SIG-M5 treated with dmso at 0.1 percent for 504 hours (cell line): Measurements from ENCODE around the gene SLC51B.
"Not testable (repeated sequence)": the region's sequence is repeated elsewhere in the genome, so short reads cannot be mapped to it uniquely, and the experiment has no call there.

ENCODE experiments used
- DNase-seq: peaks from one replicate; lab custom pipeline; 2025; ENCODE audit not compliant: unreplicated experiment; lab: John Stamatoyannopoulos, UW

The SLC51B gene

DNA sequence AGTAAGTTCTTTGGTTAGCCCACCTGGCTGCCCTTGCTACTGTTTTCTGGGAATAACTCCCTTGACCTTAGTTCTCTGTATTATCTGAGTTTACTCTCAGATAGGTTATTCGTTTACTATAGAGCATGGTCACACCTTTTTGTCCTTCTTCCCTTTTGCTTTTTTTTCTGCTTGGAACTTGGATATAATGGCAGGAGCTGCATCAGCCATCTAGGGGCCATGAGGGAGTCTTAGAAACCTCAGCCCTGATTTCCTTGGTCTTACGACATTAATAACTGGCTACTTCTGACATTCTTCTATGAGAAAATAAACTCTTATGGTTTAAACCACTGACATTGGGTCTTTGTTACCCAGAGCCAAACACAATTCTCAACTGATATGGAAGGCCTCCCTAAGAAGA is 3.4 kb upstream of the SLC51B start:
- no peak for DNase-seq

- DNase-seq: no peak
These were observed 2.3 kb upstream of the SLC51B start for GRCh38 chr15:65042776-65043327.

- DNase-seq: not testable (repeated sequence)
These were observed 969 bp upstream of the SLC51B start for GRCh38 chr15:65044218-65044617.

DNA sequence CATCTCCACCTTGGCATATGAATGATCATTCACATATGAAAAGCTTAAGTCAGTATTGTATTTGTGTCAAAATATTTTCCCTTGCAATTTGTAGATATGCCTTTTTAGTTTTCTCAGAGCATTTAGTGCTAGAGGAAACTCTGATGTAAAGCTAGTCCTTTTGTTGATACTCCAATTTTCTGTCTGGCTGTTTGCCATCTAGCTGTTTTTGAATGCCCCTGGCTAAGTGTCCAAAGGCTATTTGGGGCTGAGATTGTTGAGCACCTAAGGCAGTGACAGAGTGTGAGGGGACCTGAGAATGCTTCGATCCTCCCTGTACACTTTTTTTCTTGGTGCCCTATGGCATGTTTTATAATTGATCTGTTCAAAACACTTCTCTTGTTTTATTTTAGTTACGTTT is 3.1 kb downstream of the SLC51B start:
- DNase-seq: no peak

GRCh38 chr15:65049418-65049840 is 4.2 kb downstream of the SLC51B start:
- DNase-seq: peak; percentile 86

DNA sequence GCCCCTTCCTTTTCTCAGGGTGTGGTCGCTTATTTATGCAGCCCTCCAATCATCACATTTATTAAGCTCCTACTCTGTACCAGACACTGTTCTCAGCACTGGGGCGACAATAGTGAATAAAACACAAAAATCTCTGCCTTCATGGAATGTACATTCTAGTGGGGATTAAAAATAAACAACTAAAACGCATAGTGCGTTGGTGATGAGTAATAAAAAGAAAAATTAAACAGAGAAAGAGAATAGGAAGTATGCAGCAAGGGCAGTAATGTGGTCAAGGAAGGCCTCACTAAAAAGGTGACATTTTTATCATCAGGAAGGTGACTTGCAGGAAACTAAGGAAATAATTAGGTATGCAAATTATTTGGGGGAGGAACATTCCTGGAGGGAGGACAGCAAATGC is 5.1 kb downstream of the SLC51B start:
- no peak for DNase-seq

DNA sequence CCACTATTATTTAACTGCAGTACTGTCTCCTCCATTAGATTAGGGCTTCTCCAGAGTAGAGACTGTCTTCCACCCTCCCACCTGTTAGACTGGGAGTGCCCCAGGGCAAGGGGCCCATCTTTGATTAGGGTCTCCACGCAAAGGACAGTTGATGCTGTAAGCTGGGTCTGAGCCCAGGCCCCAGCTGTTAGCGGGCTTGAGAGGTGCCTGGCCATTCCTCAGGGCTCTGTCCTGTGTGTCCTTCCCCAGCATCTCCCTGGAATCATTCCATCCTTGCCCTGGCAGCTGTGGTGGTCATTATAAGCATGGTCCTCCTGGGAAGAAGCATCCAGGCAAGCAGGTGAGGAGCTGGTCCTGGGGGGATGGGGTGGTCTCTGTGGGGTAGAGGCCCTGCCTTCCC is 6.1 kb downstream of the SLC51B start:
- DNase-seq: no peak

GRCh38 chr15:65052956-65053355 is 7.8 kb downstream of the SLC51B start:
- no peak for DNase-seq

DNA sequence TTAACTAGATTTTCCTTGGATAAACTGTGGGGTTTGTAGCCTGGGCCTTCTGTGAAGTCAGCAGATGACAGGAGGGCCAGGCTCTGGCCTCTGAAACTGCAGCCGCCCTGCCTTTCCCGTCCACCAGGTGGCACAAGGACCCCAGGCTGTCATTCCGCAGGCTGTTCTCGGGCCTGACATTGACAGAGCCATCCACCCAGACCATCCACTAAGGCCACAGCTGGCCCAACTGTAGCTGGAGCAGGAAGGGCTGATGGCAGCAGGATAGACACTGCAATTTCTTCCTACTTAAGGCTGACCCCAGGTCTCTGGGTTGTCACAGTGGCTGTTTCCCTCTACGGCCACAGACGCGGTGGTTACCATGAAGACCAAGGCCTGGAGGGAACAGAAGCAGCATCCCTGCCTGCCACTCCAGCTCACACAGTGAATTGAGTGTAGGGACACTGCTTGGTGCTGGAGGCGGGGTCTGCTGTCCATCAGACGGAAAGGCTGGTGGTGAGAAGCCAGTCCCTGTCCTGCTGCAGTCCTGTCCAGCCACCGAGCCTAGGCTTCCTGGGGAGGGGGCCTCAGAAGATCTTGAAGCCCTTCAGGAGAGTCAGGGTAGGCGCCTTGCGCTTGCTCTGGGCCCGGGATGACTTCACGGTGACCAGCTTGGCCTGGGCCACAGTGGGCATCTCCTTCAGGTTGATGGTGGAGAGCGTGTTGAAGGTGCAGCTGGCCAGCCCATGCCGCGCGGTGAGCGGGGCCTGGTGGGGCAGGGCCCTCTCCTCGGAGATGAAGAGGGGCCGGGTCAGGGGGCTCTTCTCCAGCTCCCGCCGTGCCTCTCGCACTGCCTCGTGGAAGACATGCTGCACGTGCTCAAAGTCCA is 9.4 kb downstream of the SLC51B start:
- peak; percentile 34 for DNase-seq

GRCh38 chr15:65055201-65055870 is 10.1 kb downstream of the SLC51B start:
- DNase-seq: no peak

GRCh38 chr15:65056106-65056505 is 10.9 kb downstream of the SLC51B start:
- DNase-seq: no peak

GRCh38 chr15:65056868-65057548 is 11.8 kb downstream of the SLC51B start:
- DNase-seq: peak; percentile 6

GRCh38 chr15:65057549-65057940 is 12.4 kb downstream of the SLC51B start:
- DNase-seq: no peak

DNA sequence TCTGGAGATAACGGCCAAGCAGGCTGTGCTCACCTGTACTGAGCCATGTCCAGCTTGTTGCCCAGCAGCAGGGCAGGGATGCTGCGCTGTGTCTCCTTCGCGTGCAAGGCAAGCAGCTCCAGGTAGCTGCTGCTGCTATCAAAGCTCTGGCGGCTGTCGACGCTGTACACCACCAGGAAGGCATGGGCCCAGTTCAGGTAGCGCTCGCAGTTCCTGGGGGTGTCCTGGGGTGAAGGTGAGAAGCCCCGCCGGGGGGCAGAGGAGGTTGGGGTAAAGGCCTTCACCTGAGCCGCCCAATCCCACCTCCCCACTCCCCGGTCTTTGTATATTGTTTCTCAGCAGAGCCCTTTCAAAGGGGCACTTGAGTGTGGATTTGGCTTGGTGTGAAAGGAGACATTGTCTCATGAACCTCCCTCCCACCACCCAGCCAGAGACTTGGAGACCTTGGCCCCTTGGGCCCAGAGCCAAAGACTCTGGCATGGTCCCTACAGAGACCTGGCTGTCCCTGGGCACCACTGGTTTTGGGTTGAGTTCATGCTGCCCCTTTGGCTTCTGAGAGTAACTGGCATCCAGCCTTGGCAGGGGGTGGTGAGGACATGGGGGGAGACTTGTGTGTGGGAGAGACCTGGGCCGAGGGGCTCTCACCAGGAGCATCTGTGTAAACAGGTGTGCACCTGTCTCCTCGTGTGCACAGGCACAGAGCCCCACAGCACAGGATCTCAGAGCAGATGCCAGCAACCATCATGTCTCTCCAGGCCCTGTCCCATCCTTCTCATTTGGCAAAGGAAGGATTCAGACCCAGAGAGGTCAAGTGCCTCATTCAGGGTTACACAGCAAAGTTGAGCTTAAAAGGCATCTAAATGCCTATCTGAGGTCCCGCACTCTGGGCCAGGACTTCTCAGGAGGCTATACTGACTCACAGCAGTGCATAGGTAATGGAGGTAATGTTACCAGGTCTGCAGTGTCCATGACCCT is 13.5 kb downstream of the SLC51B start:
- DNase-seq: no peak

- no peak for DNase-seq
These were observed 14.2 kb downstream of the SLC51B start for GRCh38 chr15:65059369-65059750.

GRCh38 chr15:65059931-65060596 is 14.9 kb downstream of the SLC51B start:
- DNase-seq: no peak

GRCh38 chr15:65060641-65061397 is 15.6 kb downstream of the SLC51B start:
- DNase-seq: no peak

DNA sequence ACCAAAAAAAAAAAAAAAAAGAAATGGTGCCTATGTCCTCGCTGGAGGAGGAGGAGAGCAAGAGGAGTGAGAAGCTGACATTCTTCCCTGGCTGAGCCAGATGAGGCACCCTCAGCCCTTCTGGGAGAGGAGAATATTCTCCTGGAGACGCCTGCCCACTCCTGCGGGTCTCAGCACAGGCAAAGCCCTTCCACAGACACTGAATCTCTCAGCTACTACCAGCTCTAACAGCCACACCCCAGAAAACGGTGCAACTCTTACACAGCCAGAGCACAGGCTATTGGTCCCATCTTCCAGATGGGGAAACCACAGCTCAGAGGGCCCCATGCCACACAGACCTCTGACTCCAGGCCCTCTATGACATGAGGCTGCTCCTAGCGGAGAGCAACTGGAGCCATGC is 16.9 kb downstream of the SLC51B start:
- DNase-seq: peak; percentile 26

GRCh38 chr15:65062726-65063125 is 17.5 kb downstream of the SLC51B start:
- DNase-seq: no peak
